Fibroblast of lung (primary cell): ENCODE data around the gene ZNF831.

Source experiments
- EZH2 ChIP-seq: IDR thresholded peaks from 2 replicates; pipeline ENCODE4 v1.5.1; 2012; ENCODE audit warnings: low read length, control low read depth, mild to moderate bottlenecking; ENCODE audit errors: missing control alignments
- TF ChIP-seq, protein P1 (sequence below), 2 donors: IDR thresholded peaks in 1 of 2; conservative IDR thresholded peaks in 1 of 2; 1 replicate in 1 of 2; 2 replicates in 1 of 2; pipeline ENCODE4 v1.5.1; 2011 to 2012; ENCODE audit warnings: low read length in 2 of 2, control low read depth in 1 of 2, inconsistent platforms in 1 of 2, low read depth in 1 of 2, mild to moderate bottlenecking in 1 of 2

DNA sequence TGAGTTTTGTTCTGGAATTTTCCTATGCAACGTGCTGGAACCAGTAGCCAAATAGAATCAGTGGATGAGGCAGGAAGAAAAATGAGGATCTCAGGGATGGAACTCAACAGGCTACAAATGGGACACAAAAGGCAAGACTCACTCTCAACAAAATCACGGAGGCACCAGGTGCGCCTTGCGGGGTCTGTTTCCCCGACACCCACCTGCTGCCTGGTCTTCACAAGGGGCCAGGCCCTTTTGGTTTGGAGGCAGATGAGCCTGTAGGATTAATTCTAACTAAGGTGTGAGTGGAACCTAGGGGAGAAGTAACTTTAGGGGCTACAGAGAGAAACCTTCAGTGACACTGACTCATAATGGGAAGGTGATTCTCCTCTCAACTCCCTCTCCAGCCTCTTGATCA is 56.5 kb downstream of the ZNF831 start:
- TF ChIP-seq, protein P1, sequence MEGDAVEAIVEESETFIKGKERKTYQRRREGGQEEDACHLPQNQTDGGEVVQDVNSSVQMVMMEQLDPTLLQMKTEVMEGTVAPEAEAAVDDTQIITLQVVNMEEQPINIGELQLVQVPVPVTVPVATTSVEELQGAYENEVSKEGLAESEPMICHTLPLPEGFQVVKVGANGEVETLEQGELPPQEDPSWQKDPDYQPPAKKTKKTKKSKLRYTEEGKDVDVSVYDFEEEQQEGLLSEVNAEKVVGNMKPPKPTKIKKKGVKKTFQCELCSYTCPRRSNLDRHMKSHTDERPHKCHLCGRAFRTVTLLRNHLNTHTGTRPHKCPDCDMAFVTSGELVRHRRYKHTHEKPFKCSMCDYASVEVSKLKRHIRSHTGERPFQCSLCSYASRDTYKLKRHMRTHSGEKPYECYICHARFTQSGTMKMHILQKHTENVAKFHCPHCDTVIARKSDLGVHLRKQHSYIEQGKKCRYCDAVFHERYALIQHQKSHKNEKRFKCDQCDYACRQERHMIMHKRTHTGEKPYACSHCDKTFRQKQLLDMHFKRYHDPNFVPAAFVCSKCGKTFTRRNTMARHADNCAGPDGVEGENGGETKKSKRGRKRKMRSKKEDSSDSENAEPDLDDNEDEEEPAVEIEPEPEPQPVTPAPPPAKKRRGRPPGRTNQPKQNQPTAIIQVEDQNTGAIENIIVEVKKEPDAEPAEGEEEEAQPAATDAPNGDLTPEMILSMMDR (conservative IDR thresholded peaks at IDR 0.05 in 1 of 2, IDR thresholded peaks at IDR 0.05 in 1 of 2; ENCODE audit: low read depth in 1 of 2, low read length in 2 of 2), result no peak
- no peak for TF ChIP-seq EZH2
